ENCODE data around the gene CH25H. TPM values are rescaled to one million over a fixed set of nuclear protein-coding genes. Genes with fewer than 3 reads are reported as not detected.

Gene CH25H
- polyA plus RNA-seq, 1 donor (not counting 4 experiments of a cell fraction or from before 2014, with no cell fraction given), result 0.37 TPM

GRCh38 chr10:89216056-89216455, 8.9 kb upstream of the CH25H start:
- no peak overlapping the region for H2AFZ ChIP-seq (ENCODE audit: control insufficient read depth, low read length)

GRCh38 chr10:89215511-89215910, 8.4 kb upstream of the CH25H start:
- Histone ChIP-seq H4K20me1 (ENCODE audit: control insufficient read depth, extremely low read depth, insufficient read depth, low read length) (no peaks in the 10 kb centered on the region), H2AFZ (ENCODE audit: control insufficient read depth, low read length) (no peak overlapping the region), H3K4me2 (ENCODE audit: control insufficient read depth, extremely low read depth, insufficient read depth, low read depth, low read length) (no peak overlapping the region), H3K27me3 (ENCODE audit: control insufficient read depth, extremely low read depth, insufficient read depth, low read length) (no peaks in the 10 kb centered on the region), H3K36me3 (ENCODE audit: control insufficient read depth in 2 of 2, extremely low read depth in 1 of 2, insufficient read depth in 2 of 2, low read length in 2 of 2) (peaks cover 6 to 8% of the 10 kb centered on the region in 2 experiments), H3K9me3 (ENCODE audit: control insufficient read depth, low read depth, low read length) (no peaks in the 10 kb centered on the region), H3K4me3 (ENCODE audit: control insufficient read depth in 2 of 3, extremely low read depth in 1 of 3, insufficient read depth in 2 of 3, low read depth in 1 of 3, low read length in 3 of 3) (no peak overlapping the region), H3K27ac (ENCODE audit: control insufficient read depth, insufficient read depth, low read length) (no peak overlapping the region), H3K9me1 (ENCODE audit: control insufficient read depth, extremely low read depth, insufficient read depth, low read length) (no peaks in the 10 kb centered on the region), H3K4me1 (ENCODE audit: control insufficient read depth, extremely low read depth, insufficient read depth, low read length) (peaks cover 11% of the 10 kb centered on the region), H3K79me2 (ENCODE audit: control insufficient read depth, insufficient read depth, low read length) (no peaks in the 10 kb centered on the region), H3K9ac (ENCODE audit: control insufficient read depth, extremely low read depth, insufficient read depth, low read length) (no peak overlapping the region)
- DNase-seq (ENCODE audit: low read depth, low spot score), result no peak
- FAIRE-seq, result no peak
- dilution Hi-C loops (cut with MboI; ENCODE audit: extremely low pct_ligation_motif_present, low sequenced_read_pairs), result loop anchor here (10.0 kb wide), 1 partner anchor 191 kb away; no protein-coding TSS in a partner anchor
- TF ChIP-seq EZH2 (IDR thresholded peaks at IDR 0.05; ENCODE audit: low read length) (no peak), CTCF (optimal IDR thresholded peaks at IDR 0.05 in 1 of 3, IDR thresholded peaks at IDR 0.05 in 1 of 3, conservative IDR thresholded peaks at IDR 0.05 in 1 of 3; ENCODE audit: extremely low read depth in 1 of 3, insufficient read depth in 2 of 3, low read length in 3 of 3) (no peak)

More at GRCh38 chr10:89216056-89216455, 8.9 kb upstream of the CH25H start:
- no peak for TF ChIP-seq EZH2 (IDR thresholded peaks at IDR 0.05; ENCODE audit: low read length)
- TF ChIP-seq CTCF (optimal IDR thresholded peaks at IDR 0.05 in 1 of 3, IDR thresholded peaks at IDR 0.05 in 1 of 3, conservative IDR thresholded peaks at IDR 0.05 in 1 of 3; ENCODE audit: extremely low read depth in 1 of 3, insufficient read depth in 2 of 3, low read length in 3 of 3), result no peak
- no peaks in the 10 kb centered on the region for H3K79me2 ChIP-seq (ENCODE audit: control insufficient read depth, insufficient read depth, low read length)
- no peaks in the 10 kb centered on the region for H3K9me3 ChIP-seq (ENCODE audit: control insufficient read depth, low read depth, low read length)
- no peak overlapping the region for H3K4me3 ChIP-seq (ENCODE audit: control insufficient read depth in 2 of 3, extremely low read depth in 1 of 3, insufficient read depth in 2 of 3, low read depth in 1 of 3, low read length in 3 of 3)
- peaks cover 8% of the 10 kb centered on the region in 2 experiments for H3K36me3 ChIP-seq (ENCODE audit: control insufficient read depth in 2 of 2, extremely low read depth in 1 of 2, insufficient read depth in 2 of 2, low read length in 2 of 2)
- H3K4me1 ChIP-seq (ENCODE audit: control insufficient read depth, extremely low read depth, insufficient read depth, low read length), result peaks cover 11% of the 10 kb centered on the region
- H3K27ac ChIP-seq (ENCODE audit: control insufficient read depth, insufficient read depth, low read length), result no peak overlapping the region
- no peak for FAIRE-seq
- dilution Hi-C loops (cut with MboI; ENCODE audit: extremely low pct_ligation_motif_present, low sequenced_read_pairs), result loop anchor here (10.0 kb wide), 1 partner anchor 191 kb away; no protein-coding TSS in a partner anchor
- no peaks in the 10 kb centered on the region for H3K9me1 ChIP-seq (ENCODE audit: control insufficient read depth, extremely low read depth, insufficient read depth, low read length)
- H3K27me3 ChIP-seq (ENCODE audit: control insufficient read depth, extremely low read depth, insufficient read depth, low read length), result no peaks in the 10 kb centered on the region
- no peak for DNase-seq (ENCODE audit: low read depth, low spot score)
- no peak overlapping the region for H3K4me2 ChIP-seq (ENCODE audit: control insufficient read depth, extremely low read depth, insufficient read depth, low read depth, low read length)
- no peaks in the 10 kb centered on the region for H4K20me1 ChIP-seq (ENCODE audit: control insufficient read depth, extremely low read depth, insufficient read depth, low read length)
- H3K9ac ChIP-seq (ENCODE audit: control insufficient read depth, extremely low read depth, insufficient read depth, low read length), result no peak overlapping the region
